ENCODE measurements around the gene NR2C2. TPM values are rescaled to one million over a fixed set of nuclear protein-coding genes. Genes with fewer than 3 reads are reported as not detected.

NR2C2 gene
- total RNA-seq, 1 experiment from 2014 or later = 38.5 TPM

GRCh38 chr3:15051531-15051930, 104.1 kb downstream of the NR2C2 start:
- Histone ChIP-seq H3K4me1 (ENCODE audit: insufficient read depth, low read length) (no peaks in the 10 kb centered on the region), H2BK5ac (ENCODE audit: insufficient read length, low read length) (no peak overlapping the region), H3K27me3 (ENCODE audit: insufficient read depth, low read length) (no peaks in the 10 kb centered on the region), H2BK12ac (ENCODE audit: insufficient read length, low read depth, low read length) (no peak overlapping the region), H3K27ac (ENCODE audit: insufficient read length, low read depth, low read length) (no peak overlapping the region), H4K20me1 (ENCODE audit: control insufficient read depth, insufficient read depth, insufficient read length) (peaks cover 2% of the 10 kb centered on the region), H3K23me2 (ENCODE audit: insufficient read length, low read depth, low read length, poor library complexity, severe bottlenecking) (no peaks in the 10 kb centered on the region), H3K79me1 (ENCODE audit: insufficient read depth, low read depth, low read length, poor library complexity, severe bottlenecking) (no peaks in the 10 kb centered on the region), H3K4ac (ENCODE audit: low read depth, low read length) (no peak overlapping the region), H4K5ac (ENCODE audit: insufficient read length, low read depth, low read length) (no peak overlapping the region), H4K91ac (ENCODE audit: insufficient read length, low read depth, low read length) (no peak overlapping the region), H2AFZ (ENCODE audit: low read length) (no peak overlapping the region), H3K4me2 (ENCODE audit: insufficient read depth, insufficient read length, low read length) (no peak overlapping the region), H2BK15ac (ENCODE audit: low read depth, low read length) (no peak overlapping the region), H3K9ac (ENCODE audit: extremely low read depth, insufficient read length, low read length) (no peak overlapping the region), H3K56ac (ENCODE audit: insufficient read length, low read depth, low read length) (no peak overlapping the region), H2AK5ac (ENCODE audit: insufficient read length, low read length) (no peak overlapping the region), H2BK120ac (ENCODE audit: low read depth, low read length, poor library complexity, severe bottlenecking) (no peak overlapping the region), H3K14ac (ENCODE audit: insufficient read depth, low read length) (no peak overlapping the region), H3T11ph (ENCODE audit: low read length) (no peak overlapping the region), H3K18ac (ENCODE audit: insufficient read length, low read depth, low read length) (no peak overlapping the region), H3K79me2 (ENCODE audit: insufficient read depth, low read length) (peaks cover 6% of the 10 kb centered on the region; the same call in 1 of the 2 replicates), H3K9me3 (ENCODE audit: control insufficient read depth, low read depth, low read length) (no peaks in the 10 kb centered on the region), H3K23ac (ENCODE audit: insufficient read length, low read depth, low read length) (no peak overlapping the region), H4K8ac (replicated peaks; ENCODE audit: insufficient read length, low read depth, low read length) (no peak overlapping the region), H2BK20ac (ENCODE audit: low read depth, low read length, poor library complexity, severe bottlenecking) (no peak overlapping the region)
- no peaks in the 10 kb centered on the region for H3K27me3 Mint-ChIP-seq (ENCODE audit: low read depth)
- peak; percentile 87 for TF ChIP-seq CTCF (conservative IDR thresholded peaks at IDR 0.05)
- peaks cover 7 to 10% of the 10 kb centered on the region in 2 experiments; a peak in 3 of 4 replicates for H3K4me1 Mint-ChIP-seq
- WGBS (ENCODE audit: extremely low coverage, insufficient read length, low lambda C conversion rate) = no CpG with 5 or more reads among the region's 1 CpG
- H3K27ac Mint-ChIP-seq = peak overlapping the region in 1 of 3 experiments; percentile 71; a peak in 3 of 7 replicates
- H3K4me3 Mint-ChIP-seq = no peak overlapping the region
- H3K9me3 Mint-ChIP-seq = no peaks in the 10 kb centered on the region
- DNase-seq = peak; percentile 87
- peaks cover 24 to 86% (median 65%) of the 10 kb centered on the region in 3 experiments; a peak in 6 of 7 replicates for H3K36me3 Mint-ChIP-seq (ENCODE audit: insufficient read depth in 1 of 3, low read depth in 3 of 3)

Measured in H9 (cell line).